Neural cell (in vitro differentiated cells): Measurements from ENCODE around the gene CTNNA1. TPM values are rescaled to one million over a fixed set of nuclear protein-coding genes. Genes with fewer than 3 reads are reported as not detected.

ENCODE experiments used
- H2AFZ ChIP-seq: fragments of 200-600, 300-800 bp; sonication (generic), shearing (Covaris generic); 2 replicates; pipeline ENCODE4 v1.6.0; 2014; ENCODE audit warnings: low read depth, mild to moderate bottlenecking, antibody characterized with exemption, low read length, moderate library complexity
- H3F3A ChIP-seq: fragments of 200-600 bp; shearing (Covaris generic); 2 replicates; pipeline ENCODE4 v1.6.1; 2016; ENCODE audit warnings: mild to moderate bottlenecking, moderate library complexity, mixed read lengths, antibody characterized with exemption, low read length; ENCODE audit not compliant: insufficient read depth, poor library complexity, severe bottlenecking
- H3K27ac ChIP-seq: fragments of 200-600, 300-800 bp; sonication (generic), shearing (Covaris generic); 2 replicates; pipeline ENCODE4 v1.5.1; 2014; ENCODE audit warnings: mild to moderate bottlenecking, low read length, moderate library complexity
- H3K27me3 ChIP-seq: fragments of 300-800, 200-600 bp; sonication (generic), shearing (Covaris generic); 2 replicates; pipeline ENCODE4 v1.6.0; 2014; ENCODE audit warnings: mild to moderate bottlenecking, low read depth, low read length, moderate library complexity; ENCODE audit not compliant: insufficient read depth
- H3K36me3 ChIP-seq: fragments of 300-800, 200-600 bp; sonication (generic), shearing (Covaris generic); 2 replicates; pipeline ENCODE4 v1.5.1; 2014; ENCODE audit warnings: mild to moderate bottlenecking, antibody characterized with exemption, low read length, moderate library complexity; ENCODE audit not compliant: insufficient read depth
- H3K4me2 ChIP-seq: fragments of 300-800, 200-600 bp; sonication (generic), shearing (Covaris generic); 2 replicates; pipeline ENCODE4 v1.6.0; 2014; ENCODE audit warnings: mild to moderate bottlenecking, low read length
- H3K4me3 ChIP-seq: fragments of 300-800, 200-600 bp; sonication (generic), shearing (Covaris generic); 2 replicates; pipeline ENCODE4 v1.5.1; 2014; ENCODE audit warnings: mild to moderate bottlenecking, low read length, moderate library complexity
- H3K79me2 ChIP-seq: fragments of 200-600 bp; shearing (Covaris generic); replicated peaks from 2 replicates; pipeline ENCODE4 v1.6.0; 2014; ENCODE audit warnings: mild to moderate bottlenecking, low read length, moderate library complexity; ENCODE audit not compliant: insufficient read depth
- H3K9ac ChIP-seq: fragments of 300-800, 200-600 bp; sonication (generic), shearing (Covaris generic); 2 replicates; pipeline ENCODE4 v1.6.1; 2016; ENCODE audit warnings: mild to moderate bottlenecking, low read length, mixed read lengths
- H3K9me2 ChIP-seq: fragments of 200-600 bp; shearing (Covaris generic); 2 replicates; pipeline ENCODE4 v1.6.1; 2016; ENCODE audit warnings: mild to moderate bottlenecking, low read length, mixed read lengths; ENCODE audit not compliant: insufficient read depth
- H3K9me3 ChIP-seq: fragments of 200-600, 300-800 bp; sonication (generic), shearing (Covaris generic); 2 replicates; pipeline ENCODE4 v1.6.1; 2016; ENCODE audit warnings: mild to moderate bottlenecking, mixed run types, low read length, moderate library complexity, mixed read lengths
- H4K20me1 ChIP-seq: fragments of 200-600 bp; shearing (Covaris generic); 2 replicates; pipeline ENCODE4 v1.6.1; 2016; ENCODE audit warnings: mild to moderate bottlenecking, mixed run types; ENCODE audit not compliant: insufficient read depth
- EP300 ChIP-seq: fragments of 450-650 bp; conservative IDR thresholded peaks from 2 replicates; pipeline ENCODE4 v1.6.1; 2014; ENCODE audit warnings: antibody characterized with exemption, mild to moderate bottlenecking, moderate library complexity; ENCODE audit not compliant: poor library complexity, severe bottlenecking
- EZH2 ChIP-seq: fragments of 200-600, 300-800 bp; shearing (Covaris generic), sonication (generic); IDR thresholded peaks from 2 replicates; pipeline ENCODE4 v1.6.1; 2014; ENCODE audit warnings: antibody characterized with exemption, low read length, borderline replicate concordance, mild to moderate bottlenecking; ENCODE audit not compliant: insufficient read depth, poor library complexity, severe bottlenecking
- MXI1 ChIP-seq: fragments of 450-650 bp; conservative IDR thresholded peaks from 2 replicates; pipeline ENCODE4 v1.6.1; 2014; ENCODE audit warnings: antibody characterized with exemption, mild to moderate bottlenecking; ENCODE audit not compliant: poor library complexity, severe bottlenecking
- POLR2AphosphoS5 ChIP-seq: IDR thresholded peaks from 2 replicates; pipeline ENCODE4 v1.6.1; 2012
- RAD21 ChIP-seq: fragments of 450-650 bp; conservative IDR thresholded peaks from 2 replicates; pipeline ENCODE4 v1.6.1; 2014; ENCODE audit warnings: antibody characterized with exemption, mild to moderate bottlenecking, moderate library complexity
- SMC3 ChIP-seq: fragments of 450-650 bp; conservative IDR thresholded peaks from 2 replicates; pipeline ENCODE4 v1.6.1; 2014; ENCODE audit warnings: antibody characterized with exemption, mild to moderate bottlenecking, moderate library complexity; ENCODE audit not compliant: poor library complexity
- TAF1 ChIP-seq: IDR thresholded peaks from 2 replicates; pipeline ENCODE4 v1.6.1; 2012; ENCODE audit warnings: low read depth
- polyA plus RNA-seq: library from polyadenylated mRNA; depleted of rRNA; stranded (reverse); fragments of >200 nt; gene quantifications from 2 replicates; pipeline ENCODE4 v1.2.3, GENCODE V29; 2014
- TF ChIP-seq, protein P1 (sequence below): IDR thresholded peaks from 2 replicates; pipeline ENCODE4 v1.6.1; 2012; ENCODE audit warnings: borderline replicate concordance
- TF ChIP-seq, protein P2 (sequence below): fragments of 450-650 bp; IDR thresholded peaks from 2 replicates; pipeline ENCODE4 v1.5.1; 2014; ENCODE audit warnings: antibody characterized with exemption, mild to moderate bottlenecking, moderate library complexity; ENCODE audit not compliant: poor library complexity, severe bottlenecking

CTNNA1 gene
- polyA plus RNA-seq, 1 donor from 2014 or later: 87.9 TPM

DNA sequence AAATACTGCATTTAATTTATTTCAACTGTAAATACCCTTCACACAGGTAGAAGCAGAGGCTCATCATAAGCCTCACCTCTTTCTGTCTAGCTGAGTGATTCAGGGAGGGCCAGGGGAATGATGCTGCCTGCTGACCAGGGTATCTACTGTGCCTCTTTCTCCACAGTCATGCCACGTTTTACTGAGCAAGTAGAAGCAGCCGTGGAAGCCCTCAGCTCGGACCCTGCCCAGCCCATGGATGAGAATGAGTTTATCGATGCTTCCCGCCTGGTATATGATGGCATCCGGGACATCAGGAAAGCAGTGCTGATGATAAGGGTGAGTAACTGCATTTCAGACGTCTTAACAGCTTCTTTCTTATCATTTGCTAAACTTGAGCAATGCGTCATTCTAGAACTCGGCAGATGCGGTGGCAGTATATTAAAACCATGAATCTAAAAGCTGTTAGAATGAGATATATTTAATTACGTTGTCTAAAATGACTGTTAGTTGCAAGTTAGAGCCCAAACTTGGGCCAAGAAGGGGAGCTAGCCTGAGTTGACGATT, 171.9 kb downstream of the CTNNA1 start:
- Histone ChIP-seq H3F3A (no peaks in the 10 kb centered on the region), H3K9me2 (no peaks in the 10 kb centered on the region), H3K27ac (no peak overlapping the region), H3K9me3 (no peaks in the 10 kb centered on the region), H4K20me1 (no peaks in the 10 kb centered on the region), H3K9ac (no peak overlapping the region), H3K36me3 (no peaks in the 10 kb centered on the region), H3K4me3 (no peak overlapping the region), H3K79me2 (no peaks in the 10 kb centered on the region), H3K27me3 (no peaks in the 10 kb centered on the region), H2AFZ (no peak overlapping the region), H3K4me2 (no peak overlapping the region)
- TF ChIP-seq, protein P1, sequence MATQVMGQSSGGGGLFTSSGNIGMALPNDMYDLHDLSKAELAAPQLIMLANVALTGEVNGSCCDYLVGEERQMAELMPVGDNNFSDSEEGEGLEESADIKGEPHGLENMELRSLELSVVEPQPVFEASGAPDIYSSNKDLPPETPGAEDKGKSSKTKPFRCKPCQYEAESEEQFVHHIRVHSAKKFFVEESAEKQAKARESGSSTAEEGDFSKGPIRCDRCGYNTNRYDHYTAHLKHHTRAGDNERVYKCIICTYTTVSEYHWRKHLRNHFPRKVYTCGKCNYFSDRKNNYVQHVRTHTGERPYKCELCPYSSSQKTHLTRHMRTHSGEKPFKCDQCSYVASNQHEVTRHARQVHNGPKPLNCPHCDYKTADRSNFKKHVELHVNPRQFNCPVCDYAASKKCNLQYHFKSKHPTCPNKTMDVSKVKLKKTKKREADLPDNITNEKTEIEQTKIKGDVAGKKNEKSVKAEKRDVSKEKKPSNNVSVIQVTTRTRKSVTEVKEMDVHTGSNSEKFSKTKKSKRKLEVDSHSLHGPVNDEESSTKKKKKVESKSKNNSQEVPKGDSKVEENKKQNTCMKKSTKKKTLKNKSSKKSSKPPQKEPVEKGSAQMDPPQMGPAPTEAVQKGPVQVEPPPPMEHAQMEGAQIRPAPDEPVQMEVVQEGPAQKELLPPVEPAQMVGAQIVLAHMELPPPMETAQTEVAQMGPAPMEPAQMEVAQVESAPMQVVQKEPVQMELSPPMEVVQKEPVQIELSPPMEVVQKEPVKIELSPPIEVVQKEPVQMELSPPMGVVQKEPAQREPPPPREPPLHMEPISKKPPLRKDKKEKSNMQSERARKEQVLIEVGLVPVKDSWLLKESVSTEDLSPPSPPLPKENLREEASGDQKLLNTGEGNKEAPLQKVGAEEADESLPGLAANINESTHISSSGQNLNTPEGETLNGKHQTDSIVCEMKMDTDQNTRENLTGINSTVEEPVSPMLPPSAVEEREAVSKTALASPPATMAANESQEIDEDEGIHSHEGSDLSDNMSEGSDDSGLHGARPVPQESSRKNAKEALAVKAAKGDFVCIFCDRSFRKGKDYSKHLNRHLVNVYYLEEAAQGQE: no peak
- no peak for TF ChIP-seq SMC3

DNA sequence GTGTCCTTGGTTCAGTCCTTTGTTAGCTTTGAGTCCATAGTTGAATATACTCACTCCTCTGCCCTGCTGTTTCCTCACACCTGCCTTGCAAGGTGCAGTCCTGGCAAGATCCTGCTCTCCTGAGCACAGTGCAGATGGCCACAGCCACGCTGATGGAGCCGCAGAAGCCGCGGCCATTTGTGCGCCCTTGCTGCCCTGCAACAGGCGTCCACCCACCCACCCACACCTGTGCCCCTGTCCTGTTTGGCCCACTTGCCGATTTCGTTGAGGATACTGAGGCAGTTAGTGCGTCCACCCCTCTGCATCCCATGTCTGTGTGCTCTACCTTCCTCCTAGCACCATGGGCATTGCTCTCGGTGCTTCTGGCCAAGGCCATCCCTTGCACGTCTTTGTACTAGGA, 173.0 kb downstream of the CTNNA1 start:
- Histone ChIP-seq H3K27me3 (no peaks in the 10 kb centered on the region), H3K27ac (no peak overlapping the region), H3K4me2 (no peak overlapping the region), H2AFZ (no peak overlapping the region), H3K9me3 (no peaks in the 10 kb centered on the region), H3K79me2 (no peaks in the 10 kb centered on the region), H3K9me2 (no peaks in the 10 kb centered on the region), H3K4me3 (no peak overlapping the region), H3K9ac (no peak overlapping the region), H3F3A (no peaks in the 10 kb centered on the region), H4K20me1 (no peaks in the 10 kb centered on the region), H3K36me3 (no peaks in the 10 kb centered on the region)
- no peak for TF ChIP-seq EP300
- TF ChIP-seq RAD21: no peak
- no peak for TF ChIP-seq POLR2AphosphoS5
- TF ChIP-seq EZH2: no peak
- TF ChIP-seq, protein P2, sequence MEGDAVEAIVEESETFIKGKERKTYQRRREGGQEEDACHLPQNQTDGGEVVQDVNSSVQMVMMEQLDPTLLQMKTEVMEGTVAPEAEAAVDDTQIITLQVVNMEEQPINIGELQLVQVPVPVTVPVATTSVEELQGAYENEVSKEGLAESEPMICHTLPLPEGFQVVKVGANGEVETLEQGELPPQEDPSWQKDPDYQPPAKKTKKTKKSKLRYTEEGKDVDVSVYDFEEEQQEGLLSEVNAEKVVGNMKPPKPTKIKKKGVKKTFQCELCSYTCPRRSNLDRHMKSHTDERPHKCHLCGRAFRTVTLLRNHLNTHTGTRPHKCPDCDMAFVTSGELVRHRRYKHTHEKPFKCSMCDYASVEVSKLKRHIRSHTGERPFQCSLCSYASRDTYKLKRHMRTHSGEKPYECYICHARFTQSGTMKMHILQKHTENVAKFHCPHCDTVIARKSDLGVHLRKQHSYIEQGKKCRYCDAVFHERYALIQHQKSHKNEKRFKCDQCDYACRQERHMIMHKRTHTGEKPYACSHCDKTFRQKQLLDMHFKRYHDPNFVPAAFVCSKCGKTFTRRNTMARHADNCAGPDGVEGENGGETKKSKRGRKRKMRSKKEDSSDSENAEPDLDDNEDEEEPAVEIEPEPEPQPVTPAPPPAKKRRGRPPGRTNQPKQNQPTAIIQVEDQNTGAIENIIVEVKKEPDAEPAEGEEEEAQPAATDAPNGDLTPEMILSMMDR: no peak
- TF ChIP-seq, protein P1: no peak
- TF ChIP-seq SMC3: no peak
- no peak for TF ChIP-seq TAF1
- no peak for TF ChIP-seq MXI1
